Keratinocyte (primary cell): ENCODE data around the gene CLSTN2.

Source experiments
- EZH2 ChIP-seq: IDR thresholded peaks from one replicate; pipeline ENCODE4 v1.6.1; 2012; ENCODE audit warnings: inconsistent platforms, mild to moderate bottlenecking, low read length, moderate library complexity
- TF ChIP-seq, protein P1 (sequence below), 3 experiments: IDR thresholded peaks in 1 of 3; conservative IDR thresholded peaks in 1 of 3; optimal IDR thresholded peaks in 1 of 3; 2 replicates in 2 of 3; 3 replicates in 1 of 3; pipeline versions ENCODE3 to v1.5.1; 2011; ENCODE audit warnings: low read length in 3 of 3, mild to moderate bottlenecking in 3 of 3, moderate library complexity in 2 of 3, control low read depth in 1 of 3, inconsistent platforms in 1 of 3; ENCODE audit not compliant: insufficient read depth in 2 of 3; ENCODE audit errors: extremely low read depth in 1 of 3

DNA sequence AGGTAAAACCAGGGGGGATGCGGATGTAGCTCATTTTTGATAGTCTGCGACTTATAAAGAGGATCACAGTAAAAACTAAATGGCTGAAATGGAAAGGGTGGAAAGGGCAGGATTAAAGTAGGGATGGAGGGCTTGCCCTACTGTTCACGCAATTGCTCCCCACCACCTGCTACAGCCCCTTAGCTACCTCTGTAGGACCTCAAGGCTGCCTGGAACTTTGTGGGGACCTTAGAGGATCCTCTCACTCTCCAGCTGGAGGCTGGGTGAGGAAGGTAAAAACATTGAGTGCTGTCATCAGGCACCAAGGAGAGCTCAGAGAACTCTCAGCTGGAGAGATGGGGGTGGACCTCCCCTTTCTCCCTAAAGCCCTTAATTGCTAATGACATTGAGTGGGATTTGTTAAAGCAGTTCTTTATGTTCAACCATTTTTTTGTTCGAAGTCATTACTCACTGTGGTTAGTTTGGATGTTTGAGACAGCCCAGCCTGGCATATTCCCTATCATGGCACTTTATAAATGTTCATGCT is 213.0 kb downstream of the CLSTN2 start:
- TF ChIP-seq, protein P1, sequence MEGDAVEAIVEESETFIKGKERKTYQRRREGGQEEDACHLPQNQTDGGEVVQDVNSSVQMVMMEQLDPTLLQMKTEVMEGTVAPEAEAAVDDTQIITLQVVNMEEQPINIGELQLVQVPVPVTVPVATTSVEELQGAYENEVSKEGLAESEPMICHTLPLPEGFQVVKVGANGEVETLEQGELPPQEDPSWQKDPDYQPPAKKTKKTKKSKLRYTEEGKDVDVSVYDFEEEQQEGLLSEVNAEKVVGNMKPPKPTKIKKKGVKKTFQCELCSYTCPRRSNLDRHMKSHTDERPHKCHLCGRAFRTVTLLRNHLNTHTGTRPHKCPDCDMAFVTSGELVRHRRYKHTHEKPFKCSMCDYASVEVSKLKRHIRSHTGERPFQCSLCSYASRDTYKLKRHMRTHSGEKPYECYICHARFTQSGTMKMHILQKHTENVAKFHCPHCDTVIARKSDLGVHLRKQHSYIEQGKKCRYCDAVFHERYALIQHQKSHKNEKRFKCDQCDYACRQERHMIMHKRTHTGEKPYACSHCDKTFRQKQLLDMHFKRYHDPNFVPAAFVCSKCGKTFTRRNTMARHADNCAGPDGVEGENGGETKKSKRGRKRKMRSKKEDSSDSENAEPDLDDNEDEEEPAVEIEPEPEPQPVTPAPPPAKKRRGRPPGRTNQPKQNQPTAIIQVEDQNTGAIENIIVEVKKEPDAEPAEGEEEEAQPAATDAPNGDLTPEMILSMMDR (optimal IDR thresholded peaks at IDR 0.05 in 1 of 3, IDR thresholded peaks at IDR 0.05 in 1 of 3, conservative IDR thresholded peaks at IDR 0.05 in 1 of 3; ENCODE audit: extremely low read depth in 1 of 3, insufficient read depth in 2 of 3, low read length in 3 of 3): no peak
- no peak for TF ChIP-seq EZH2
